Suprapubic skin (tissue), 4 donors: ENCODE measurements around the gene TBC1D22A.

ENCODE experiments used
- CTCF ChIP-seq, 2 donors: fragments of 200-600 bp in 1 of 2; fragments of 450-650 bp in 1 of 2; sonication (generic) in 1 of 2; IDR thresholded peaks; one replicate each; pipeline ENCODE4 v1.5.1; 2016 to 2019; ENCODE audit warnings: antibody characterized with exemption in 2 of 2, mild to moderate bottlenecking in 1 of 2, moderate library complexity in 1 of 2
- EP300 ChIP-seq: sonication (generic); formaldehyde crosslinking; IDR thresholded peaks from one replicate; pipeline ENCODE4 v1.6.1; 2017; ENCODE audit warnings: antibody characterized with exemption
- POLR2AphosphoS5 ChIP-seq, 3 donors: sonication (generic); formaldehyde crosslinking; IDR thresholded peaks; one replicate each; pipeline ENCODE4 v1.6.1; 2017; ENCODE audit warnings: antibody characterized with exemption in 3 of 3

- TF ChIP-seq CTCF (IDR thresholded peaks at IDR 0.05) (no peak), POLR2AphosphoS5 (IDR thresholded peaks at IDR 0.05) (no peak), EP300 (no peak)
Measured at GRCh38 chr22:47112582-47112965, 350.1 kb downstream of the TBC1D22A start.
